HG03571 (cell line): ENCODE results near the gene DDOST.
"Not testable (repeated sequence)": the region's sequence is repeated elsewhere in the genome, so short reads cannot be mapped to it uniquely, and the experiment has no call there.

ENCODE experiments used
- ATAC-seq: cut with Tn5 transposase; IDR thresholded peaks from one replicate; pipeline ENCODE4 v1.9.1; 2021; ENCODE audit not compliant: unreplicated experiment

The DDOST gene

GRCh38 chr1:20693623-20694022, 32.5 kb upstream of the DDOST start:
- ATAC-seq, result no peak

GRCh38 chr1:20691872-20692271, 30.7 kb upstream of the DDOST start:
- ATAC-seq, result no peak

- no peak for ATAC-seq
These were observed 28.5 kb upstream of the DDOST start for GRCh38 chr1:20689645-20690056.

GRCh38 chr1:20686883-20687725, 25.9 kb upstream of the DDOST start:
- ATAC-seq, result no peak

- ATAC-seq, result no peak
These were observed 24.6 kb upstream of the DDOST start for GRCh38 chr1:20685741-20686140.

GRCh38 chr1:20685099-20685662, 24.0 kb upstream of the DDOST start:
- no peak for ATAC-seq

GRCh38 chr1:20684651-20685050, 23.5 kb upstream of the DDOST start:
- ATAC-seq, result no peak

- no peak for ATAC-seq
These were observed 23.0 kb upstream of the DDOST start for GRCh38 chr1:20684050-20684620.

- ATAC-seq, result no peak
These were observed 22.4 kb upstream of the DDOST start for GRCh38 chr1:20683614-20684013.

GRCh38 chr1:20682571-20683236, 21.5 kb upstream of the DDOST start:
- ATAC-seq, result no peak

GRCh38 chr1:20681999-20682398, 20.8 kb upstream of the DDOST start:
- no peak for ATAC-seq

GRCh38 chr1:20680269-20680668, 19.1 kb upstream of the DDOST start:
- no peak for ATAC-seq

GRCh38 chr1:20678599-20678998, 17.4 kb upstream of the DDOST start:
- no peak for ATAC-seq

- ATAC-seq, result not testable (repeated sequence)
These were observed 12.5 kb upstream of the DDOST start for GRCh38 chr1:20673626-20674025.

- ATAC-seq, result no peak
These were observed 11.1 kb upstream of the DDOST start for GRCh38 chr1:20672265-20672632.

GRCh38 chr1:20670936-20671335, 9.8 kb upstream of the DDOST start:
- no peak for ATAC-seq

GRCh38 chr1:20668581-20668980, 7.4 kb upstream of the DDOST start:
- no peak for ATAC-seq

- no peak for ATAC-seq
These were observed 5.6 kb upstream of the DDOST start for GRCh38 chr1:20666804-20667203.

- no peak for ATAC-seq
These were observed 5.0 kb upstream of the DDOST start for GRCh38 chr1:20666146-20666545.

- no peak for ATAC-seq
These were observed 4.6 kb upstream of the DDOST start for GRCh38 chr1:20665726-20666125.

- ATAC-seq, result no peak
These were observed 3.0 kb upstream of the DDOST start for GRCh38 chr1:20663969-20664715.
